ENCODE data around the gene IL17C. TPM values are rescaled to one million over a fixed set of nuclear protein-coding genes. Genes with fewer than 3 reads are reported as not detected.

The IL17C gene
- total and polyA plus RNA-seq, 8 donors: not detected

DNA sequence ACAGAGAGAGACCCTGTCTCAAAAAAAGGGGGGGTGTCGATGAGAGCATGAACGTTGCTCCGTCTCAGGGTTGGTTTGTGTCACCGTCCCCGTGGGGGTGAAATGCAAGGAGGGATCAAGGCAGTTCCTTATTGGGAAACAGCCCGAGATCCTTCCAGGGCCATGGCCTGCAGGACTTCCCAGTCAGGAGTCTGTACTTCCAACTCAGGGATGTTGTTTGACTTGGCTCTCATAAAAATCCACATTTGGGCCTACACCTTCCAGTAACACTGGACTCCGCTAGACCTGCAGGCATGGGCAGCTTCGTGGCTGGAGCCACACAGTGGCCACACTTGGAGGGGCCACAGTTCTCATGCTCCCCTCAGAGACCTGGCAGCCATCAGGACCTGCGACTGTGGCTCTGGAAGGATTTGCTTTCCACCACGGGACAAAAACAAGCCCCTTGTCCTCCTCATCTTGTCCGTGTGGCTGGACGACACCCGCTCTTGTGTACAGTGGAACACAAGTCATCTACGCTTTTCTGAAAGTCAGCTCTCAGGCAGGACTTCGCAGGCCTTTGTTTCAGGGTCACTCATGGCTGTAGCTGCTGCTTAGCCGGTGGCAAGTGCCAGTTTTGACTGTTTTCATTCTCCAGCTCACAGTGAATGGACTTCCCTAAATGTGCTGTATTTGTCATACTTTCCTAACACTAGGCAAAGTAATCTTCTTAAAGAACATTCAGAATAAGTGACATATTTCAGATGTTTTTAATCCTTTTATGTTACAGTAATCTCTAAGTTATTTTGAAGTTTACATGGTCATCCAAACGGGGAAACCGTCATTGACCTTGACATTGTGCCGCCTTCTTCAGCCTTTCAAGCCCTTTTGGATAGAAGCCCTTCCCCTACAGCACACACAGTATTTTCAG is 24.2 kb upstream of the IL17C start:
- intact Hi-C loops (cut with DNase I): no loop called here
- ATAC-seq (no peak), DNase-seq (peak in 1 of 4 donors; percentile 26)
- TF ChIP-seq, protein P1, sequence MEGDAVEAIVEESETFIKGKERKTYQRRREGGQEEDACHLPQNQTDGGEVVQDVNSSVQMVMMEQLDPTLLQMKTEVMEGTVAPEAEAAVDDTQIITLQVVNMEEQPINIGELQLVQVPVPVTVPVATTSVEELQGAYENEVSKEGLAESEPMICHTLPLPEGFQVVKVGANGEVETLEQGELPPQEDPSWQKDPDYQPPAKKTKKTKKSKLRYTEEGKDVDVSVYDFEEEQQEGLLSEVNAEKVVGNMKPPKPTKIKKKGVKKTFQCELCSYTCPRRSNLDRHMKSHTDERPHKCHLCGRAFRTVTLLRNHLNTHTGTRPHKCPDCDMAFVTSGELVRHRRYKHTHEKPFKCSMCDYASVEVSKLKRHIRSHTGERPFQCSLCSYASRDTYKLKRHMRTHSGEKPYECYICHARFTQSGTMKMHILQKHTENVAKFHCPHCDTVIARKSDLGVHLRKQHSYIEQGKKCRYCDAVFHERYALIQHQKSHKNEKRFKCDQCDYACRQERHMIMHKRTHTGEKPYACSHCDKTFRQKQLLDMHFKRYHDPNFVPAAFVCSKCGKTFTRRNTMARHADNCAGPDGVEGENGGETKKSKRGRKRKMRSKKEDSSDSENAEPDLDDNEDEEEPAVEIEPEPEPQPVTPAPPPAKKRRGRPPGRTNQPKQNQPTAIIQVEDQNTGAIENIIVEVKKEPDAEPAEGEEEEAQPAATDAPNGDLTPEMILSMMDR (IDR thresholded peaks at IDR 0.05): no peak
- Histone ChIP-seq H3K4me1 (peaks cover 6 to 17% of the 10 kb centered on the region in 2 donors), H3K4me3 (no peak overlapping the region), H3K27ac (no peak overlapping the region), H3K36me3 (peaks cover 0 to 93% of the 10 kb centered on the region in 2 donors), H3K9me3 (no peaks in the 10 kb centered on the region), H3K27me3 (no peaks in the 10 kb centered on the region)

- DNase-seq: peak in 1 of 4 donors; percentile 65
- no peak for ATAC-seq
- Histone ChIP-seq H3K4me3 (no peak overlapping the region), H3K4me1 (peaks cover 6 to 22% of the 10 kb centered on the region in 2 donors), H3K27ac (no peak overlapping the region), H3K36me3 (peaks cover 0 to 91% of the 10 kb centered on the region in 2 donors), H3K9me3 (no peaks in the 10 kb centered on the region), H3K27me3 (no peaks in the 10 kb centered on the region)
- intact Hi-C loops (cut with DNase I): no loop called here
- TF ChIP-seq, protein P1 (IDR thresholded peaks at IDR 0.05): no peak
Measured at GRCh38 chr16:88614818-88615580, 23.4 kb upstream of the IL17C start.

GRCh38 chr16:88616320-88616719 is 22.1 kb upstream of the IL17C start:
- Histone ChIP-seq H3K4me1 (peaks cover 6 to 22% of the 10 kb centered on the region in 2 donors), H3K9me3 (no peaks in the 10 kb centered on the region), H3K36me3 (peaks cover 0 to 78% of the 10 kb centered on the region in 2 donors), H3K4me3 (no peak overlapping the region), H3K27me3 (no peaks in the 10 kb centered on the region), H3K27ac (no peak overlapping the region)
- TF ChIP-seq, protein P1 (IDR thresholded peaks at IDR 0.05): no peak
- DNase-seq (peak; percentile 26 to 92 (median 82)), ATAC-seq (peak; percentile 92)
- intact Hi-C loops (cut with DNase I): no loop called here

GRCh38 chr16:88616736-88617135 is 21.6 kb upstream of the IL17C start:
- Histone ChIP-seq H3K27ac (no peak overlapping the region), H3K9me3 (no peaks in the 10 kb centered on the region), H3K4me1 (peaks cover 6 to 22% of the 10 kb centered on the region in 2 donors), H3K4me3 (no peak overlapping the region), H3K36me3 (peaks cover 0 to 76% of the 10 kb centered on the region in 2 donors), H3K27me3 (no peaks in the 10 kb centered on the region)
- TF ChIP-seq, protein P1 (IDR thresholded peaks at IDR 0.05): no peak
- ATAC-seq: peak; percentile 3
- peak in 1 of 4 donors; percentile 61 for DNase-seq
- intact Hi-C loops (cut with DNase I): no loop called here
